Embryonic facial prominence (tissue), 1 donor: Measurements from ENCODE around the gene SH3GL2.

ENCODE experiments used
- DNase-seq: peaks from one replicate; pipeline ENCODE4 v3.0.0-alpha.2; 2016; ENCODE audit errors: extremely low spot score

SH3GL2 gene

DNA sequence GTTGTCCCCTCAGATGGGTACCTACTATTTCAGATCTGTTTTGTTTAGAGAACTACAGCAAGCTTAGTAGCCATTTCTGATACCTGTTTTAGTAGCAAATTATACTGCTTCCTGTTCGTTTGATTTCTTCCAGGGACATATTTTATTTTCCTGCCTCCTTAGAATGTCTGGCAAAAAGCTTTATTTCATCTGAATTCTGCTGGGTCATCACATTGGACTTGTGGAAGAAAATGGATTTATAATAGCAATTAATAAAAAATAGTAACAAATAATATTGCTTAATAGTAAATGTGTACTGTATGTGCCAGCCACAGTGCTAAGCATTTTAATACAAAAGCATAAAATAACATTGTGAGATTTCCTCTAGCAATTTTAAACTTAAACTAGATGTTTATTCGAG is 79.4 kb downstream of the SH3GL2 start:
- DNase-seq: no peak

DNA sequence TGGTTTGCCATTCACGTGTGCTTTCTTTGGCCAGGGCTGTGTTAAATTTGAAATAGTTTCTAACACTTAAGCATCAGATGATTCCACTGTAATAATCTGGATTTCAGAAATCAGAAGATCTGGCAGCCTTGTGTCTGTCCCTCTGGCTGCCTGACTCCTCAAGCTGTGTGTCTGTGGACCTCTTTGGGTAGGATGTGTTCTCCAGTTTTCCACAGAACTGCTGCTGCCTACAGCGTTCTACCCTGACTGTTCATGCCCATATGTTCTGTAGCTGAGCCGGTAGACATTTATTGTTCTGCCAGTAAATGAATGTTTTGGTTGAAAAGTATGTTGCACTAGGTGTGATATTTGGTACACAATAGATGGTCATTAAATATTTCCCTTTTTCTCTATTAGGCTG is 81.3 kb downstream of the SH3GL2 start:
- no peak for DNase-seq

DNA sequence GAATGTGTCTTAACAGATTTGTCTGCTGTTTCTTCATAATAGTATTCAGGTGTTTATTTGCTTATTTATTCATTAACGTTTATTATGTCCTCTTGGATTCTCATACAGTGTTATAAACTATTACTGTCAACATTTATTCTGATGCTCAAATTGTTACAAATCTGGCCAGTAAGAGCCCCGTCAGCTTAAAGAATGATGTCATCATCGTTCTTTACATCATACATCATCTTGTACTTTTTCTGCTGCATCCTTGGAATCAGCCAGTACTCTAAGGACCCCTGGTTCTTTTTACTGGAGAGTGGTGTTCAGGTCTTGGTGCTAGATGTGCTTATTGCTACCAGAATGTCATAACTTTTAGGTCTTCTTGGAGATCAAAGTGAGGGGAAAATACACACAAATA is 86.6 kb downstream of the SH3GL2 start:
- DNase-seq: no peak

DNA sequence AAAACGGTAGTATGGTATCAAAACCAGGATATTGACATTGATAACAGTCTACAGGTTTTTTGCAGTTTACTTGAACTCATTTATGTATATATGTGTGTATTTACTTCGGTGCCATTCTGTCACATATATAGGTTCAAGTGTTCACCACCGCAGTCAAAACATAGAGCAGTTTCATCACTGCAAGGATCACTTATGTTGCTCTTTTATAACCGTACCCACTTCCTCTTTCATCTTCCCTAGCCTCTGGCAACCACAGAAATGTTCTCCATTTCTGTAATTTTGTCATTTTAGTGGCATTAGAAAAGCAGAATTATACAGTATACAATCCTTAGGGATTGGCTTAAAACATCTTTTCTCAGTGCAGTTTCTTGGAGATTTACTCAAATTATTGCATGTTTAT is 90.3 kb downstream of the SH3GL2 start:
- no peak for DNase-seq

DNA sequence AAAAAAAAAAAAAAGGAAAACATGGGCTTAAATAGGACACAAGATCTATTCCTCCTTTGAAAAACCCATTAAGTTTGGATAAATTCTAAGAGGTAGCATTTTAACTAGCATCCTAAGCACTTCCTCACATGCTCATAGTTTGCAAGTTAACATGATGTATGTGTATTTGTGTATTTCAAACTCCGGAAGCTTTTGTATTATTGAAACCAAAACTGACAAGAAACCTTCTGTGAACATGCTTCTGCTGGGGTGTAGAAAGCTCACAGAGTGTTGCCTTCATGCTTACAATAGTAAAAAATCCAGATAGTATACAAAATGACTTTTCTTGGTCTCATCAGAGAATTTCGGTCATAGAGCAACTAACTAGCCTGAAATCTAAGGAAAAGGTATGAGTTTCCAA is 103.8 kb downstream of the SH3GL2 start:
- DNase-seq: no peak

DNA sequence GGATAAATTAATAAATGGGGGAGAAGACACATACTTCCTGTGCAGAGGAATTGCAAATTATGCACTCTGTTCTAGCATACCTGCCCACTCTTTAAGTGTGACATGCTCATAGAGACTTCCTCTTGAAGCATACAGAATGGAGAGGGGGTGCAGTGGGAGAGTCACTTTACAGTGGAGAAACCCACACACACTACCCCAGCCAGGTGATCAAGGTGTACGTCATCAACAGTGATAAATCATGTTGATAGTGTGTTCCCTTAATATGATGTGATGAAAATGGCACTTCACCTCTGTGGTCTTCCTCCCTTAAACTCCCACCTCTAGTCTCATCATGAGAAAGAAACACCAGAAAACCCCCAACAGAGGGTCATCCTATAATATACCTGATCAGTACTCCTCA is 110.0 kb downstream of the SH3GL2 start:
- DNase-seq: no peak

DNA sequence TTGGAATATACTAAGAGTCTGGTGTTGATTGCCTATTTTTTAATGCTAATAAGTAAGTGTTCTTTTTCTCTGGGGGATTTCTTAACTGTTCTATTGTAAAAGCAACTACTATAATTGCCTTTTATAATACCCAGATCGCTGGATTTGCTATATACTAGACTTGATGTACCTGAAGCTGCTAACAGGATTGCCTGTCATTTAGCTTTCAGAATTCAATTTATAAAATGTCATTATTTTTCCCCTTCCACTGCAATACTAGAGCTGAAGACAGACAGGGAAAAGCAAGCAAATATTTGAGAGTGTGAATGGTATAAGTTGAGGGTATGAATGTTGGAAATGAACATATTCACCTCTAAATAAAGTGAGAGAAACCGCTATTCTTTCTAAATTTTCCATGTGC is 115.5 kb downstream of the SH3GL2 start:
- DNase-seq: no peak

DNA sequence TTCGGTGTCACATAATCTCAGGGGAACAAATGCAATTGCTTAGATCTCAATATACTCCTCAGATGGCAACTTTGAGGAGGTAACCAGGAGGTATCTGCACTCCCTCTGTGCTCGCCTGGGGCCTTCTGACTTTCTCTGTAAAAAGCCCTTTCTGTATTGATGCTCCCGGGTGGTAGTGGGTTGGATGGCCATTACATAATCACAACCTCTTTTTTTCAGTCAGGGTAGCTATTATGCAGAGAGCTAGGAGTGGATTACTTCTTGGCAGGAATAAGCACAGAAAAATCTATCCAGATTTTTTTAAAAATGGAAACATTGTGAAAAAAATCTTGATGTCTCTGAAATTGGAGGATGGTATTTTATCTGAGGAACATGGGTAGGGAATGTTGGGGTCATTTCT is 116.6 kb downstream of the SH3GL2 start:
- DNase-seq: no peak

DNA sequence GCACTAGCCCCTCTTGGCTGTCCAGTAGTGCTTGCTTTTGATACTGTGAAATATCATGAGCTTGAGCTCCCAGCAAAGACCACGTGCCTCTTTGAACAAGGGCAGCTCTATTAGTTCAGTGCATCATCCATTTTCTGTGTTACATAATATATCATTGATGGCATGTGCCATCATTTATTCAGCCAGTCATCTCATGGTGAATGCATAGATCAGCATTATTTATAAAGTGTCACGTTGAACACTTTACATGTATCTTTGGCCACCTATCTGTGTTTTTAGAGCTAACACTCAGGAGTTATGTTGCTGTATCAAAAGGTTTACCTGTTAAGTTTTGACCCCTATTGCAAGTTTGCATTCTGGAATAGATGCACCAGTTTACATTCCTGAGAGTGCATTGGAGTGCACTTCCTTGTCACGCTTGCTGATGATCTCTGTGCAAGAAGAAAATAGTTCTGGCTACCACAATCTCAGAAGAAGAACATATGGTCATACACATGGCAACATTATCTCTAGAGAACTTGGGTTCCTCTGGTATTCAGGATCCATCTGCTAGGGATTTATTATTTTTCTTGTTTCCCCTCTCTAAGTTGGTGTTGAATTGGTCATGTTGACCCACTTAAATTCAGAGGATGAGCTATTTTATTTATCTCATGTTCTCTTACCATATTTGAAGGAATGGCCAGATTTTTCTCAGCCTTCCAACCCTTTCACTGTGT is 120.9 kb downstream of the SH3GL2 start:
- no peak for DNase-seq

DNA sequence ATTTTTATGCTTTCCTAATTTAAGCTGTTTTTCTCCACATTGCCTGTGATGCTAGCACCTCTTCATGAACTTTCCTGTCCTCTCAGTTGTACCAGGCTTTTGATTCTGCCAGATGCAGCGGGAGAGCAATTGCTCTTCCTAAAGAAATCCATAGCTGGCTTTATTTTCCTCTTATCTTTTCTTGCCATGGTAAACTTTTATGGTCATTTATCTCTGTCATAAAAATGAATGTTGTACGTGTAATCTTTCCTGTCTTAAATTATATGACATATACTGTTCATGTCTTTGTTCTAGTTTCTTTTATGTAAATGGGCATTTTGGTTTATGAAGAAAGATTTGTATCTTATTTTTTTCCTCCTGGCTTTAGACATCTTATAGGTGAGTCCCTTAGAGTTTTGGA is 127.5 kb downstream of the SH3GL2 start:
- no peak for DNase-seq

DNA sequence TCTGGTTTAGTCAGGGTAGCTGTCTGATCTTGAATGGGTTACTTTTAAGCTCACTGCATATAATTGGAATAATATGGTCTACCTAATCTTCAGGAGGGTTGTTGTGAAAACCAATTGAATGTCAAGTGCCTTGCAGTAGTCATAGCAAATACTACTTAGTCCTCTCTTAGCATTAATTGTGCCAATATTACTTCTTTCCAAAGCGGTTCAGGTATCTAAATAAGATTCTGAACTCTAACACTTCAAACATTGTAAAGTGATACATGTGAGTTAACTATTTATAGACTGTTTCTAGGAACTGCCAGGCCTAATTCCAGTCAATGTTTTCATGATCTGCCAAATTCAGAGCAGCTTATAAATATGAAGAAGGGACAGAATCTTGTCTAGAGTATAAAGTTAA is 140.2 kb downstream of the SH3GL2 start:
- DNase-seq: no peak

DNA sequence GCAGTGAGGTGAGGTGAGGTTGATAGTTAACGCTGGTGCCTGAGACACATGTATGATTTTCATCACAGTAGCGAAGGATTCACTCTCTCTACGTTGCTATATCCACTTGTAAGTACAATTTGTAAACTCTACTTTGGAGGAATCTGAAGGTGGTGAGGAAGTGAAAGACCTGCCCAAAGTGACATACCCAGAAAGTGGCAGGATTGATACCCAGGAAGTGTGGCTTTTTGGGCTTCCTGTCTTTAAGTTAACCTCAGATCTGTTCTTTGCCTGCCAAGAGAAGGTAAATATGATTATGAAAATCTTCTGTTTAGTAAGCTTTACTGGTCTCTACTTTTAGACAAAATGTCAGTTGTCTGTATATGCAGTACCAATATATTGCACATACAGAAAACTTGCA is 143.1 kb downstream of the SH3GL2 start:
- DNase-seq: no peak

DNA sequence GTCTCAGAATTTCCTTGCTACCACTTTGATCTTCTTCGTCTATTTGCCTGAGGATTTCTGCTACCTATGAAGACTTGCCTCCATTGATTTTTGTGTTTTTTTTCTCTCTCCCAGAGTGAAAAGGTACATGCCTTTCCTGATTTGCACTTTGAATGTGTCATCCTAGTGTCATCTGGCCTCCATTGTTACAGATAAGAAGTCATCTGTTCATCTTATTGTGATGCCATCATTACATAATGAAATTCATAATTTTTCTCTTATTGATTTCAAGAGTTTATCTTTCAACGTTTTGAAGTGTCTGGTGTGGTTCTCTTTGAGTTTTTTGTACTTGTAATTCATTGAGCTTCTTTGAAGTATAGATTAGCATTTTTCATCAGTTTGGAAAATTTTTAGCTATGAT is 144.8 kb downstream of the SH3GL2 start:
- DNase-seq: no peak

DNA sequence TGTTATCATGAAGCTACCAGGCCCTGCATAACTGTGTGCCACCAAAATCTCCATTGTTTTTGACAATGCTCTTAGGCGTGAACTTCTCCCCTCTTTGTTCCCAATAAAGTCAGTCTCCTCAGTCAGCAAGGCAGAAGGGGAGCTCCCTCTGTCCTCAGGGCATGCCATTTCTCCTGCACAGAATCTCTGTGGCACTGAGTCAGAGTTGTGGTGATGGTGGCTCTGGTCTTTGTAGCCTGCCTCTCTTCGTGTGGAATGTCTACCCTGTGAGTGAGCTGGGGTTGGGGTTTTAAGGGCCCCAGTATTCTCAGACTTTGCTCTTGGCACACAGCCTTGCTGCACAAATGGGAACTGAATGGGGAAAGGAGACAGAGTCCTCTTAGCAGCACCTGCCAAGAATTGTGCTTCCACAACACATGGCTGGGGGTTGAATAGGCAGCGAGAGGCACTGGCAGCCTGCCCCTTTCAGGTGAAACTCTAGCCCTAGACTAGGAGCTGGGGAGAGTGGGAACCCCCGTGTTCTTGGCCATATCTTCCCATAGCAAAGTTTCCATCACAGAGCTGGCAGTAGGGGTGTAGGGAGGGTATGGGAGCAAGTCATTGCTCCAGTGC is 146.6 kb downstream of the SH3GL2 start:
- DNase-seq: no peak

DNA sequence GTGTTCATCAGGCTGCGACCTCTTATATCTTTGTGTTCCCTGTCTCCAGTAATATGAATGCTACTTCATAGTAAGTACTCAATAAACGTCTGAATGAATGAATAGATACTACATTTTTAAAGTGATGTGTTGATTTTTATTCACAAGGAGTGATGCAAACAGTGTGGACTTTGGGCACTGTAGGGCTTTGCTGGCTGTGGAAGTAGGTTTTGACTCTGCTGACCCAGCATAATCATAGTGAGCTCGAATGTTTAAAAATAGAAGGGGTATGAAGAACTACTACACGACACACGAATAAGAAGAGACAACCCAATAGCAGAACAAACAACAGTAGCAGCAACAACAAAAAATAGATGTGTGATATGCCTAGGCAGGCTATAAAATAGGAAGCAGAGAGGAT is 147.4 kb downstream of the SH3GL2 start:
- no peak for DNase-seq

DNA sequence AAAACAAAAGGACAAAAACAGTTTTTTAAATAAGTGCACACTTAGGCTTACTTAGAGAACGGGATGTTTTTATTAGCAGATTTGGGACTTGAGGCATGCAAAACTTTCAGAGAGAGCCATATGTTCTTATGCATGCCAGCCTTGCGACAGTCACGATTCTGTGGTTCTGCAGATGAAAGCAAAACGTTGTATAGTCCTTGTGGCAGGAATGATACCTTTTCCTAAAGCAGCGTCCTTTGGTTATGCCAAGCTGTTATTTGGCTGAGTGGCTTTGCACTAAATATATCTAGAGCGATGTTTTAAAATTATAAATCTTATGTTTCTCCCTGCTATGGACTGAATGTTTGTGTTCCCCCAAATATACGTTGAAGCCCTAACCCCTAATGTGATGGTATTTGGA is 152.0 kb downstream of the SH3GL2 start:
- no peak for DNase-seq

DNA sequence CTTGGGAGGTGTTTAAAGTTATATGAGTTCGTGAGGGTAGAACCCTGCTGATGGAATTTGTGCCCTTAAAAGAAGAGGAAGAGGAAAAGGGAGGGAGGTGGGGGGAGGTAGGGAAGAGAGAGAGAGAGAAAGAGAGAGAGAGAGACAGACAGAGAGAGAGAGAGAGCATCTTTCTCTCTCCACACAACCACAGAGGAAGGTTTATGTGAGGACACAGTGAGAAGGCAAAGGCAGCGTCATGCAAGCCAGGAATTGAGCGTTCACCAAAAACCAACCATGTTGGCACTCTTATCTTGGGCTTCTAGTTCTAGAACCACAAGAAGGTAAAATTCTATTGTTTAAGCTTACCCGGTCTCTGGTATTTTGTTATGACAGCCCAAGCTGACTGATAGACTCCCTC is 152.4 kb downstream of the SH3GL2 start:
- no peak for DNase-seq

DNA sequence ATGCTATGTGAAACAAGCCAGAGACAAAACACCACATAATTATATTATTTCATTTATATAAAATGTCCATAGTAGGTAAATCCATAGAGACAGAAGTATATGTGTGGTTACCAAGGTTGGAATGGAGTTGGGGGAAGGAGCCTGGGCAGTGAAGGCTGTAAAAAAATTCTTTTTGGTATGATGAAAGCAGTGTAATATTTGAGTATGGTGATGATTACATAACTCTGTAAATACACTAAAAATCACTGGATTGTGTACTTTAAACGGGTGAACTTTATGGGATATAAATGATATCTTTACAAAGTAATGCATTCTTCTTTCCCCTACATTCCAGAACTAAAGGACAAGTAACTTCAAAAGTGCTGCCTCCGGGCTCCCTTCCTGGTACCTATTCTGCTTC is 155.8 kb downstream of the SH3GL2 start:
- no peak for DNase-seq

DNA sequence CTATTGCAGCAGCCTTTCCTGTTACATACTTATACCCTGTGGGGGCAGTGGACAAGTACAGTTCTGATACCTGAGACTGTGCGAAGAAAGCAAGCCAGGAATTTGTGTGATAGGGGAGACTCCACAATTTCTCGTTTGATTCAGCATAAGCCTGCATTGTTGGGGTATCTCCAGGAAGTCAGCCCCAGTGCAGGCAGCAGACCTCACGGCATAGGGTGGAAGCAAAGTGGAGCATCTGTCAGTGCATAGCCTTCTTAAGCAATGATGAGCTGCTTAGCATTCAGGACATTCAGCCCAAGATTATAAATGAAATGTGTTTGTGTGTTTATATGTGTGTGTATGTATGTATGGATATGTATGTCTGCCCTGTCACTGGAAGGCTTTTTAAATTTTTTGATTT is 157.0 kb downstream of the SH3GL2 start:
- no peak for DNase-seq

DNA sequence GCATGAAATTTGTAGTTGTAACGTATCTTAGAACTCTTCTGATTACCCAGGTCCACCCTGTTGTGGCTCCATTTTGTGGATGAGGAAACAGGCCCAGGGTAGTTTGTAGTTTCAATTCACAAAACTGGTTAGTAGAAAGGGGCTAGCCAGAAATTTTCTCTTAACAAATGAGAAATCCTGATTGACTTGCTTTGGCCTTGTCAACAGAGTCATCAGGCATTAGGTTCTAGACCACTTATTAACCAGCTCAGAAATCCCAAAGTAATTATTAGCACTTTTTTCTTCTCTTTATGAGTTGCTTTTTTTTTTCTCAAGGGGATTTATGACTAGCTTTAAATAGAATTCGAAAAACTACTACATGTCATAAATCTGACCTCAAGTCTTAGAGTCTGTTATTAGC is 160.2 kb downstream of the SH3GL2 start:
- DNase-seq: no peak

DNA sequence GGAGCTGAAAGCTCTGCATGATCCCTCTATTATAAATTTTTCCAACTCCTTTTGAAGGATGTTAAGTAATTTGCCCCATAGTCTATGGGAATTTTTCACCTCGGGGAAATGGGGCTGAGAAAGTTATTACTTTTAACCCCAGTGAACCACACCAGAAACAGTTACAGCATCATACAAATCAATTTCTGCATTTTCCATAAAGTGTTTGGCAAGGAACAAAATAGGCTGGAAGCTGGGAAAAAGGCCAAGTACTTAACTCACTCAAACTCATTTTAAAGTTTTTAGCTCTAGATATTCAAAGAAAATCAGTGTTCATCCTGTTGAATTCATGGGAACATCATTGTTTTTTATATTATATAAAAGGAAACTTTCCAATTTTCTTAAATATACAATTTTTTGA is 160.9 kb downstream of the SH3GL2 start:
- DNase-seq: no peak

DNA sequence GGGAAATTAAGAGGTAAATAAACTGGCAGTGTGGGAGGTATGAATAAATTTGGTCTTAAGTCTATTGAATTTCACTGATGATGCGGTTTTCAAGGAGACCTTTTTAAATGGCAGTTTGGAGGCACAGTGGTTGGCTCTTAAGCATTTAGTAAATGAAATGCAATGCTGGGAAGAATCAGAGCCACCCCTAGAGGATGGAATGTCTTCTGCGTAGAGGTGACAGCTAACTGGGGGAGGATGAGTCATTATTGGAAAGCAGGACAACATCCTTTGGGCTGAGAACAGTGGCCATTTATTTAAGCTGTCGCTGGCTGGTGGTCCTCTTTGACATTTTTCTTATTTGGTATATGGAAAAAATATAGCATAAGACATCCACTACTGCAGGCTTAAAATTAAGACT is 163.2 kb downstream of the SH3GL2 start:
- no peak for DNase-seq

DNA sequence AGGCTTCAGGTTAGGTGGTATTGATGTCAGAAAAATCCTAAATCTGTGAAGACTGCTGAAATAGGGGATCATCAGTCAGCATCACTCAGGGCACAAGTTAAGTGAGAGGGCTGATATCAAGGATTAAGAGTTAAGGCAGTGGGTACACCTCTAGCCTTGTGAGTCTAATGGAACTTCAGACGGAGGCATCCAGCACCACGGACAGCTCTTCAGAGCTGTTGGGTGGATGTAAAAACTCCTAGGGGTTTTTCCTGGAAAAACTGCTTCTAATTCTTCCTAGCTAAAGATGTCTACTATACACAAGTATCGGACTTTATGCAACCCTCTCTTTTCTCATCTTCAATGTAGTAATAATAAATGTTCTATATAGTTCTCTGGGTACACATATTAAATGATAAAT is 165.9 kb downstream of the SH3GL2 start:
- no peak for DNase-seq

DNA sequence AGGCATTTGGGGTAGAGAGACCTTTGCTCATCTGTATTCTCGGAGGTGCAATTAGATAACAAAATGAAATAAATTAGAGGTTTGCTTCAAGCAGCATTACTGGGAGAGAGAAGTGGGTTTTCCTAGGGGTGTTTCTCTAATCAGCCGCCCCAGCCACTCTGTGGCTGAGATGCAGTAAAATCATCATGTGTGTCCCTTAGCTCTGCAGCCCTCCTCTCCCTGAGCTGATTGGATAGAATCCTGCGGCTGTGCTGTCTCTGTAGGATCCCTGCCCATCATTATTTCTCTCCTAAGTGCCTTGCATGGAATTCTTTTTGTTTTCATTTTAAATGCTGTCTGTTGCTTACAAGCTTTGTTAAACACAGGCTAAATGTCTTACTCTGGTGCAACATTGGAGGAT is 171.4 kb downstream of the SH3GL2 start:
- DNase-seq: no peak
